HG03025 (cell line): ENCODE results near the gene SEM1.
"Not testable (repeated sequence)": the region's sequence is repeated elsewhere in the genome, so short reads cannot be mapped to it uniquely, and the experiment has no call there.

Source experiments
- ATAC-seq: cut with Tn5 transposase; IDR thresholded peaks from one replicate; pipeline ENCODE4 v1.9.1; 2021; ENCODE audit warnings: mild to moderate bottlenecking, moderate library complexity; ENCODE audit not compliant: unreplicated experiment, low FRiP score

The SEM1 gene

GRCh38 chr7:96707901-96708774 lies 1.5 kb downstream of the SEM1 start:
- no peak for ATAC-seq

GRCh38 chr7:96701258-96701657 lies 8.4 kb downstream of the SEM1 start:
- no peak for ATAC-seq

GRCh38 chr7:96700516-96700915 lies 9.1 kb downstream of the SEM1 start:
- ATAC-seq, result no peak

- ATAC-seq, result no peak
These were observed 10.3 kb downstream of the SEM1 start for GRCh38 chr7:96699219-96699871.

DNA sequence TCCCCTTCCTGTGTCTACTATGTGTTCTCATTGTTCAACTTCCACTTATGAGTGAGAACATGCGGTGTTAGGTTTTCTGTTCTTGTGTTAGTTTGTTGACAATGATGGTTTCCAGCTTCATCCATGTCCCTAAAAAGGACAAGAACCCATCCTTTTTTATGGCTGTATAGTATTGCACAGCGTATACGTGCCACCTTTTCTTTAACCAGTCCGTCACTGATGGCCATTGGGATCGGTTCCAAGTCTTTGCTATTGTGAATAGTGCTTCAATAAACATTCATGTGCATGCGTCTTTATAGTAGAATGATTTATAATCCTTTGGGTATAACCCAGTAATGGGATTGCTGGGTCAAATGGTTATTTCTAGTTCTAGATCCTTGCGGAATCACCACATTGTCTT lies 11.2 kb downstream of the SEM1 start:
- ATAC-seq, result not testable (repeated sequence)

DNA sequence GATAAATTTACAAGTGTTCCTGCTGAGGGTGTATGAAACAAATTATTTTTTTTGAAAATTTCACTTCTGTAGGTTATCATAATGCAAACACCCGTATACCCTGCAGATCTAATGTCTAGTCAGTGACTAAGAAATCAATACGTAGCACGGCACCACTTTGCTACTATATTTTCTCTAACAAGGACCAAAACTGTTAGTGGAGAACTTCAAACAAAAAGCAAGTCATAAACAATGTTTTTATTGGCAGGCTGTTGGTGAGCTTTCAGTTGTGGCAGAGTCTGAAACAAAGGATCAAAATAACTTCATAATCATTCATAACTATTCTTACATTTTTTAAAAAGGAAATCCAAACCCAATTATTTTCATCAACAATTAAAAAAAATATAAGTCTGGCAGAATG lies 11.8 kb downstream of the SEM1 start:
- ATAC-seq, result no peak

GRCh38 chr7:96695581-96695980 lies 14.1 kb downstream of the SEM1 start:
- no peak for ATAC-seq

GRCh38 chr7:96694082-96694481 lies 15.6 kb downstream of the SEM1 start:
- no peak for ATAC-seq

DNA sequence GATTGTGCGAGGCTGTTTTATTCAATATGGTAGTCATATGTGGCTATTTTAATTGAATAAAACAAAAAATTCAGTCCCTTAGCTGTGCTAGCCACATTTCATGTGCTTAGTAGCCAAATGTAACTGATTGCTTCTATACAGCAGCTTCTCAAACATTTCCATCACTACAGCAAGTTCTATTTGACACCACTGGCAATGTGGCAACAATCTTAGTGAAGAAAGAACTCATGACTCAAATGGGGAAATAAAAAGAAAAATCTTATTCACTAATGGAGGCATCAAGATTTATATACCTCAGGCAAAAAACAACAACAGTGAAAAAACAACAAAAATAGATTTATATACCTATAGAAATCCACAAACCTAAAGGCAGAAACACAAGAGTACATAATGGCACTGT lies 17.9 kb downstream of the SEM1 start:
- ATAC-seq, result no peak

- ATAC-seq, result no peak
These were observed 20.2 kb downstream of the SEM1 start for GRCh38 chr7:96689414-96689813.

DNA sequence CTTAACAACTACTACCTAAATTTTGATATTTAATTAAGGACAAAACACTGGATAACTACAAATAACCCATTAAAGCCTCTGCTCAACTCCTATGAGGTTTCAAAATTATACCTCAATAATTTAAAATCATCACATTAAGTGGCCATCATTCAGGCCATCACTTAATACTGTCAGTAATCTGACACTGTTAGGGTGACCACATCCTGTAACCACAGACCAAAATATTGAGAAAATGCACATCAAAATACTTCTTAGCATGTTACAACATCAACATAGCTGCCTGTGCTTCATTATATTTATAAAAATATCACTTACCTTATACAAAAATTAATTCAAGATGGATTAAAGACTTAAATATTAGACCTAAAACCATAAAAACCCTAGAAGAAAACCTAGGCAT lies 23.3 kb downstream of the SEM1 start:
- ATAC-seq, result no peak

DNA sequence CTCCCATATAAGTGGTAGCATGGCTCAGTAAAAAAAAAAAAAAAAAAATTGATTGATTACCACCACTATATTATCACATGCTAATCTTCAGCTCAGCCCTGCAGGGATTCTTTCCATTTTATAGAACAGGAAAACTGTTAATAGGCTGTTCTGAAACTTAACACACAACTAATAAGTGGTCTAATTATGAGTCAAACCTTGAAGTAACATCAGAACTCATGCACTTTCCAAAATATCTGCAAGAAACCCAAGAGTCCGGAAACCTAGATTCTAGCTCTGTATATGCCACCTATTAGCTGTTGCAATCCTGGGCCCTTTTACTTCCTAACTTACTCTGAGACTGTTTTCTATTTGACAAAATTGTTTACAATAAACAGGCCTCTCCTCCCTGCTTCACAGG lies 23.9 kb downstream of the SEM1 start:
- ATAC-seq, result no peak

DNA sequence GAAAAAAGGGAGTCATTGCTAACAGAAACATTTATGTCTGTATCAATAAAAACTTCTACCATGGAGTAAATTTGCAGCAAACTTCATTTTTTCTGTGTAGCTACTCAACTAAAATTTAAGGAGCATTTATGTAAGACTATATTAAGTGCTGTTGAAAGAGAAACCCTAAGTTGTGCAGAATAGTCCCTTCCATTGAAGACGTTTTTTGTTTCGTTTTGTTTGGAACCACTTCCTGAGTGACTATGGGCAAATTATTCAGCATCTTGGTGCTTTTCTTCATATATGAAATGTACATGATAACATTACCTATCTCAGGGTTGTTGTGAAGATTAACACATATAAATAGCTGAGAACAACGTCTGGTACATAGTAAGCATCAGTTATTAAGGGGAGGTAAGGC lies 24.3 kb downstream of the SEM1 start:
- ATAC-seq, result no peak

DNA sequence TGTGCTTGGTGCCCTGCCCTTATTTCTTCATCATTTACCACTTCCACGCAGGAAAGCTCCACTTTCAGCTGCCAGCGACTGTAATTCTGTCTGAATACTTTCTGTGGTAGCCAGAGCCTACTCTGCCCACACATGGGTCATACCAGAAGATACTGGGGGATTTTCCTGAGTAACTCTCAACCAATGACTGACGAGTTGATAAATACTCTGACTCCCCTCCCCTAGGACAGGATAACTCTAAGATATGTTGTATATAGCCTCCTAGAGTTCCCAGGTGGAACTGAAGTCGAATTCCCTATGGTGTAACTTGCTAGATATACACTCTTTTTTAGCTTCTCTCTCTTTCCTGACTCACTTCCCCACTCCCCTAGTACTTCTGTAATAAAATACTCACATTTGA lies 29.8 kb downstream of the SEM1 start:
- no peak for ATAC-seq

- ATAC-seq, result no peak
These were observed 32.7 kb downstream of the SEM1 start for GRCh38 chr7:96676919-96677318.

- no peak for ATAC-seq
These were observed 34.1 kb downstream of the SEM1 start for GRCh38 chr7:96675548-96675947.

DNA sequence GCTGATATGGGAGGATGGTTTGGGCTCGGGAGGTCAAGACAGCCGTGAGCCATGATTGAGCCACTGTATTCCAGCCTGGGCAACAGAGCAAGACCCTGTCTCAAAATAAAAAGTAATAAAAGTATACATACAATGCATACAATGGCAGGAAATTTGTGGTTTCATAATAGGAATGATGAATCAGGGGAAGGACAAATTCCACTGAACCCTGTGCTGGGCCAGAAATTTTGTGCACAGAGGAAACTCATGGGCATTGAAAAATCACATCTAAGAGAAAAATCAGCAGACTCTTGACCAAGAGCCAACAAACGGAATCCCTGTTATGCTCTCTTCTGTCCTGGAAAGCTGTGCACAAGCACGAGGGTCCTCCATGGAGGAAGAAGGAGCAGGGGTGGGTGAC lies 35.1 kb downstream of the SEM1 start:
- ATAC-seq, result no peak

DNA sequence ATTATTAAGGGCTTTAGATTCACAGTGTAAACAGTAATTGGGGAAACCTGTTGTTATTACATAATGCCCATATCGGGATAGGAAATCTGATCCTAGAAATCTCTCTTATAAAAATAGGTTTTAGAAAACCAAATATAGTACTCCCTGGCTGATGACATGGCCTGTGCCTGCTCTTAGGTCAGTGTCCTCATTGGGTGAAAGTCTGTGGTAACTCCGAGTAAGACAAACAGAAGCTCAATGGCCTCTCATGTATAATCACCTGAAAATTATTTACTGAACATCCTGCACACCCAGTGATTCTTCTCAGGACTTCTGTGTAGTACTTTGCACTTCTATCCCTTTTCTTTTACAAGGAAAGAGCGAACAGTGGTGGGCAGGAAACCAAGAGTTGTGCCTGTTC lies 37.8 kb downstream of the SEM1 start:
- no peak for ATAC-seq

DNA sequence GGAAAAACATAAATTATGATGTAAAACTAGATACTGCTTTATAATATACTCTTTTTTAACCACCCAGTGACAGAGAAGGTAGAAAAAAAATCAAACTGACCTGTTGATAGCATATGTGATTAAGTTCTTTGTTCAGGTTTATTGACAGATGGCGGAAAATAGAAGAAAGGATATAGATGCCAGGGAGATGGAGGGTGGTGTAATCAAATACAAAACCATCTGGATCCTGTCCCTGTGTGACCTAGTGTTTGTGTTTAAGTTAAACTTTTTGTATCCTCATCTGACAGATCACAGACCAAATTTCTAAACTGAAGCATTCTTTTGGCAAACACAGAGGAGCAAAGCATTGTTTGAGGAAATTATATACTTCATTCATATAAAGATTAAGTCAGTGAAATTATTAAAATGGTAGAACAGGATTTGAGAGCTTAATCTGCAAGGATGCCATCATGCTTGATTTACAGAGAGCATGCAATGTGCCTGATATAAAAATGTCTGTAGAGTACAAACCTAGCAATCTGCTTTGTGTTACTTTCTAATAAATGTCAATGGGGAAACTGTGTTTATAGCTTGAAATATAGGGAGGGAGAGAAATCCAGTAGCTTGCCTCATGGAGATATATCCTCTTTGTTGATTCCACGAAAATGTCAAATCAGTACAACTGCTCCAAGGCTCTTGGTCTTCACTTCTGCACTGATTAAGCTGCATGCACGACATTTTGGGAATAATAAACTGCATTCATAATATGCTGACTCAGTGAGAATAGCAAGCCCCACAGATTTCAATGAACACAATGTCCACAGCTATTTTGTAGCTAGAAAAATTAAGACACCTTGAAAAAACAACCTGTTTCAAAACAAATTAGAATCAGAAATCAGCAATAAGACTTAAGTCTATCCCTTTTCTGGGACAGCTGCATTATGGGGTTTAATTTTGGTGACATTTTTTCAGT lies 39.0 kb downstream of the SEM1 start:
- ATAC-seq, result no peak

GRCh38 chr7:96669812-96670211 lies 39.8 kb downstream of the SEM1 start:
- no peak for ATAC-seq

GRCh38 chr7:96667026-96667425 lies 42.6 kb downstream of the SEM1 start:
- ATAC-seq, result no peak
